ENCODE results near the gene NLN.

DNA sequence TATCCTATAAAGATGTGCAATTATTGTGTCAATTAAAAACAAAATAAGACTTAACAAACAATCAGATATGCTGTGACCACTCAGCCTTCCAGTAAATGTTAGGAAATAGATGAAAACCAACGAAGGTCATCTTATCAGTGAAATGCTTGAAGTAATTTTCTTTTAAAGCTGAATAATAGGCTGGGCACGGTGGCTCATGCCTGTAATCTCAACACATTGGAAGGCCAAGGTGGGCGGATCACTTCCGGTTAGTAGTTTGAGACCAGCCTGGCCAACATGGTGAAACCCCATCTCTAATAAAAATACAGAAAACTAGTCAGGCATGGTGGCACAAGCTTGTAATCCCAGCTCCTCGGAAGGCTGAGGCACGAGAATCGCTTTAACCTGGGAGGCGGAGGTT, 31.2 kb downstream of the NLN start:
- no peak for TF ChIP-seq ETV5 (CRISPR knock-in tag; IDR thresholded peaks at IDR 0.05; ENCODE audit: low read depth)
- no peak for TF ChIP-seq MEF2A (IDR thresholded peaks at IDR 0.05; ENCODE audit: control insufficient read depth, low read depth, low read length)
- TF ChIP-seq, protein P1, sequence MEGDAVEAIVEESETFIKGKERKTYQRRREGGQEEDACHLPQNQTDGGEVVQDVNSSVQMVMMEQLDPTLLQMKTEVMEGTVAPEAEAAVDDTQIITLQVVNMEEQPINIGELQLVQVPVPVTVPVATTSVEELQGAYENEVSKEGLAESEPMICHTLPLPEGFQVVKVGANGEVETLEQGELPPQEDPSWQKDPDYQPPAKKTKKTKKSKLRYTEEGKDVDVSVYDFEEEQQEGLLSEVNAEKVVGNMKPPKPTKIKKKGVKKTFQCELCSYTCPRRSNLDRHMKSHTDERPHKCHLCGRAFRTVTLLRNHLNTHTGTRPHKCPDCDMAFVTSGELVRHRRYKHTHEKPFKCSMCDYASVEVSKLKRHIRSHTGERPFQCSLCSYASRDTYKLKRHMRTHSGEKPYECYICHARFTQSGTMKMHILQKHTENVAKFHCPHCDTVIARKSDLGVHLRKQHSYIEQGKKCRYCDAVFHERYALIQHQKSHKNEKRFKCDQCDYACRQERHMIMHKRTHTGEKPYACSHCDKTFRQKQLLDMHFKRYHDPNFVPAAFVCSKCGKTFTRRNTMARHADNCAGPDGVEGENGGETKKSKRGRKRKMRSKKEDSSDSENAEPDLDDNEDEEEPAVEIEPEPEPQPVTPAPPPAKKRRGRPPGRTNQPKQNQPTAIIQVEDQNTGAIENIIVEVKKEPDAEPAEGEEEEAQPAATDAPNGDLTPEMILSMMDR (IDR thresholded peaks at IDR 0.05 in 2 of 3, conservative IDR thresholded peaks at IDR 0.05 in 1 of 3; ENCODE audit: insufficient read depth in 2 of 3, low read depth in 1 of 3, low read length in 3 of 3): no peak
- TF ChIP-seq, protein P2, sequence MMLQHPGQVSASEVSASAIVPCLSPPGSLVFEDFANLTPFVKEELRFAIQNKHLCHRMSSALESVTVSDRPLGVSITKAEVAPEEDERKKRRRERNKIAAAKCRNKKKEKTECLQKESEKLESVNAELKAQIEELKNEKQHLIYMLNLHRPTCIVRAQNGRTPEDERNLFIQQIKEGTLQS (IDR thresholded peaks at IDR 0.05): no peak
- TF ChIP-seq, protein P2 (CRISPR knock-in tag; conservative IDR thresholded peaks at IDR 0.05): no peak
- TF ChIP-seq POLR2A (conservative IDR thresholded peaks at IDR 0.05): no peak
